Measurements from ENCODE around the gene WDR38. TPM values are rescaled to one million over a fixed set of nuclear protein-coding genes. Genes with fewer than 3 reads are reported as not detected.

Gene WDR38
- total and polyA plus RNA-seq, 2 of the 13 experiments (the other 11 are each of a cell fraction or from before 2014, with no cell fraction given) = not detected

DNA sequence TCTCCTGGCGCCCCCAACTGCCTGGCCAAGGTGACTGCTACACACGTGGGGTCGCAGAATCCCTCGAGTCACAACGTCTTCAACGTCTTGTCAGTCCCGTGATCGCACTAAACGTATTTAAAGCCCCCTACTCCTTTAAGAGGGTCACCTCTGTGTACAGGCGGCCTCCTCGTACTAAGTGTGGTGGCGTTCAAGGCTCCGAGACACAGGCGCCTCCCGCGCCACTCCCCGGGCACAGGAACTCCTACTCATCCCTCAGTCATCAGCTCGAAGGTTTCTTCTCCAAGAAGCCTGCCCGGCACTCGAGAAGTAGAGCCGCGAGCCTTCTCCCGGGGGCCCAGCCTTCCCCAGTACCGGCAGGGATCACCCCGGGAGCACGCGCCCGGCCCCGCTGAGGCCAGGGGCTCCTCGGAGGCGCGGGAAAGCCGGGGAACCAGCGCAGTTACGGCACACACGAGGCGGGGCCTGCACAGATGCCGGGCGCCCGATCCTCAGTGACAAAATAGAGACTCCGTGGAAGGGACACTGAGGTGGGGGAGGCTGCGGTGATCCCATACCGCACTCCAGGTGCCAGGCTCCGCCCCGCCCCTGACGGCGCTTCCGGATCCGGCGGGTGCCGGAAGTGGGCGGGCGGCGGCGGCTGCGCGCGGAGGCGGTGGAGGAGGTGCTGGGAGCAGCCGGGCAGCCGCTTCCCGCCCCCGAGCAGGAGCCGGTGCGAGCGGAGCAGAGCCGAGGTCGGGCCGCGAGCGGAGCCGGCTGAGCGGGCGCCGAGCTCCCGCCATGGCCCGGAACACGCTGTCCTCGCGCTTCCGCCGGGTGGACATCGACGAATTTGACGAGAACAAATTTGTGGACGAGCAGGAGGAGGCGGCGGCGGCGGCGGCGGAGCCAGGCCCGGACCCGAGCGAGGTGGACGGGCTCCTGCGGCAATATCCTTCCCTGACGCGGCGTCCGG is 15.5 kb downstream of the WDR38 start (continued):
- TF ChIP-seq ZMAT3 (CRISPR knock-in tag; conservative IDR thresholded peaks at IDR 0.05) (peak; percentile 70; the same call in 1 of the 2 replicates), KDM4B (CRISPR knock-in tag; IDR thresholded peaks at IDR 0.05) (peak; percentile 44; the same call in 1 of the 2 replicates), RARG (CRISPR knock-in tag; IDR thresholded peaks at IDR 0.05; ENCODE audit: low read depth) (no peak), NFKBIZ (CRISPR knock-in tag; IDR thresholded peaks at IDR 0.05) (peak; percentile 51; the same call in 1 of the 2 replicates), SRSF1 (optimal IDR thresholded peaks at IDR 0.05; ENCODE audit: low read depth, low read length) (peak; percentile 76), IRF9 (CRISPR knock-in tag; IDR thresholded peaks at IDR 0.05; ENCODE audit: borderline replicate concordance) (0 out of 2 replicates have a peak, but pooled peaks have one; percentile 13), ZFYVE20 (CRISPR knock-in tag; IDR thresholded peaks at IDR 0.05; ENCODE audit: borderline replicate concordance, low read depth) (0 out of 2 replicates have a peak, but pooled peaks have one; percentile 52), SMAD9 (CRISPR knock-in tag; IDR thresholded peaks at IDR 0.05) (no peak), ZNF577 (CRISPR knock-in tag; IDR thresholded peaks at IDR 0.05; ENCODE audit: borderline replicate concordance, low read depth) (no peak), ZGPAT (CRISPR knock-in tag; IDR thresholded peaks at IDR 0.05) (peak; percentile 35), ZNF768 (CRISPR knock-in tag; IDR thresholded peaks at IDR 0.05) (peak; percentile 18; the same call in 1 of the 2 replicates), ZNF547 (CRISPR knock-in tag; IDR thresholded peaks at IDR 0.05) (peak; percentile 43; the same call in 1 of the 2 replicates), ZNF619 (CRISPR knock-in tag; IDR thresholded peaks at IDR 0.05) (peak; percentile 79; the same call in 1 of the 2 replicates)
- TF ChIP-seq, protein P1, sequence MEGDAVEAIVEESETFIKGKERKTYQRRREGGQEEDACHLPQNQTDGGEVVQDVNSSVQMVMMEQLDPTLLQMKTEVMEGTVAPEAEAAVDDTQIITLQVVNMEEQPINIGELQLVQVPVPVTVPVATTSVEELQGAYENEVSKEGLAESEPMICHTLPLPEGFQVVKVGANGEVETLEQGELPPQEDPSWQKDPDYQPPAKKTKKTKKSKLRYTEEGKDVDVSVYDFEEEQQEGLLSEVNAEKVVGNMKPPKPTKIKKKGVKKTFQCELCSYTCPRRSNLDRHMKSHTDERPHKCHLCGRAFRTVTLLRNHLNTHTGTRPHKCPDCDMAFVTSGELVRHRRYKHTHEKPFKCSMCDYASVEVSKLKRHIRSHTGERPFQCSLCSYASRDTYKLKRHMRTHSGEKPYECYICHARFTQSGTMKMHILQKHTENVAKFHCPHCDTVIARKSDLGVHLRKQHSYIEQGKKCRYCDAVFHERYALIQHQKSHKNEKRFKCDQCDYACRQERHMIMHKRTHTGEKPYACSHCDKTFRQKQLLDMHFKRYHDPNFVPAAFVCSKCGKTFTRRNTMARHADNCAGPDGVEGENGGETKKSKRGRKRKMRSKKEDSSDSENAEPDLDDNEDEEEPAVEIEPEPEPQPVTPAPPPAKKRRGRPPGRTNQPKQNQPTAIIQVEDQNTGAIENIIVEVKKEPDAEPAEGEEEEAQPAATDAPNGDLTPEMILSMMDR (CRISPR knock-in tag; IDR thresholded peaks at IDR 0.05) = peak; percentile 64
- TF ChIP-seq, protein P2, sequence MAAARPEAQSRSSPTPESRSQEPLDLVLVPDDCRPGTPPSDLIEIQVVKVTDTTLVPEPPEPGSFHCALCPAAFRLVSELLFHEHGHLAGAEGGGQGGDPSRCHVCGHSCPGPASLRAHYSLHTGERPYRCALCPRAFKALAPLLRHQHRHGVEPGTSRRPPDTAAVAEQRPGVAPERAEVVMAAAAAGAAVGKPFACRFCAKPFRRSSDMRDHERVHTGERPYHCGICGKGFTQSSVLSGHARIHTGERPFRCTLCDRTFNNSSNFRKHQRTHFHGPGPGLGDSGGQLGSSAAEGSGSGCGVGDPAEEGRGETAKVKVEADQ (CRISPR knock-in tag; IDR thresholded peaks at IDR 0.05; ENCODE audit: borderline replicate concordance) = no peak
- TF ChIP-seq, protein P3, sequence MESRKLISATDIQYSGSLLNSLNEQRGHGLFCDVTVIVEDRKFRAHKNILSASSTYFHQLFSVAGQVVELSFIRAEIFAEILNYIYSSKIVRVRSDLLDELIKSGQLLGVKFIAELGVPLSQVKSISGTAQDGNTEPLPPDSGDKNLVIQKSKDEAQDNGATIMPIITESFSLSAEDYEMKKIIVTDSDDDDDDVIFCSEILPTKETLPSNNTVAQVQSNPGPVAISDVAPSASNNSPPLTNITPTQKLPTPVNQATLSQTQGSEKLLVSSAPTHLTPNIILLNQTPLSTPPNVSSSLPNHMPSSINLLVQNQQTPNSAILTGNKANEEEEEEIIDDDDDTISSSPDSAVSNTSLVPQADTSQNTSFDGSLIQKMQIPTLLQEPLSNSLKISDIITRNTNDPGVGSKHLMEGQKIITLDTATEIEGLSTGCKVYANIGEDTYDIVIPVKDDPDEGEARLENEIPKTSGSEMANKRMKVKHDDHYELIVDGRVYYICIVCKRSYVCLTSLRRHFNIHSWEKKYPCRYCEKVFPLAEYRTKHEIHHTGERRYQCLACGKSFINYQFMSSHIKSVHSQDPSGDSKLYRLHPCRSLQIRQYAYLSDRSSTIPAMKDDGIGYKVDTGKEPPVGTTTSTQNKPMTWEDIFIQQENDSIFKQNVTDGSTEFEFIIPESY (CRISPR knock-in tag; IDR thresholded peaks at IDR 0.05) = no peak
